Measurements from ENCODE around the gene C2CD4C.

GRCh38 chr19:405121-405965 is 3.6 kb downstream of the C2CD4C start:
- TF ChIP-seq CTCF (optimal IDR thresholded peaks at IDR 0.05 in 1 of 3, IDR thresholded peaks at IDR 0.05 in 1 of 3, conservative IDR thresholded peaks at IDR 0.05 in 1 of 3; ENCODE audit: extremely low read depth in 1 of 3, insufficient read depth in 2 of 3, low read length in 3 of 3) (no peak), EZH2 (IDR thresholded peaks at IDR 0.05; ENCODE audit: low read length) (no peak)

All from keratinocyte (primary cell).